GM12865 (cell line): ENCODE results near the gene NEDD4L.

Experiments used
- DNase-seq: peaks from one replicate; pipeline ENCODE4 v3.0.0; 2010; ENCODE audit warnings: low read depth
- H3K4me3 ChIP-seq: 2 replicates; pipeline ENCODE4 v1.5.1; 2011; ENCODE audit warnings: mild to moderate bottlenecking, low read depth, low read length, control low read depth
- CTCF ChIP-seq: IDR thresholded peaks from 2 replicates; pipeline ENCODE4 v1.5.1; 2011; ENCODE audit warnings: low read length, control low read depth, low read depth, inconsistent platforms; ENCODE audit not compliant: insufficient read depth; ENCODE audit errors: missing control alignments

NEDD4L gene

DNA sequence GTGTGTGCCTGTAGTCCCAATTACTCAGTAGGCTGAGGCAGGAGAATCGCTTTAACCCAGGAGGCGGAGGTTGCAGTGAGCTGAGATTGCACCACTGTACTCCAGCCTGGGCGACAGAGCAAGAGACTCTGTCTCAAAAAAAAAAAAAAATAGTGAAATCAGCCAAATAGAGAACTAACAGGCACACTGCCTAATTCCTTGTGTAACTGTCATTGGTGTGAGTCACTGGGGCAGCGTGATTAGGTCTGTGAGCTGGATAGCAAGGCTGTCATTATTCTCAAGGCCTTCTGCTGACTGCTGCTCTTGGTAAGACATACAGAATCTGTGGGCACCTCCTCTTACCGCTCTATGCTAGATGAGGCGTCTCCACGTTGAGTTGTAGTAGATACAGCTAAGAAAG is 270.3 kb downstream of the NEDD4L start:
- DNase-seq = no peak

GRCh38 chr18:58315041-58315440 is 271.0 kb downstream of the NEDD4L start:
- TF ChIP-seq CTCF = no peak
- no peak for DNase-seq

More for the DNA sequence above, 270.3 kb downstream of the NEDD4L start:
- H3K4me3 ChIP-seq = no peak overlapping the region
- no peak for TF ChIP-seq CTCF

DNA sequence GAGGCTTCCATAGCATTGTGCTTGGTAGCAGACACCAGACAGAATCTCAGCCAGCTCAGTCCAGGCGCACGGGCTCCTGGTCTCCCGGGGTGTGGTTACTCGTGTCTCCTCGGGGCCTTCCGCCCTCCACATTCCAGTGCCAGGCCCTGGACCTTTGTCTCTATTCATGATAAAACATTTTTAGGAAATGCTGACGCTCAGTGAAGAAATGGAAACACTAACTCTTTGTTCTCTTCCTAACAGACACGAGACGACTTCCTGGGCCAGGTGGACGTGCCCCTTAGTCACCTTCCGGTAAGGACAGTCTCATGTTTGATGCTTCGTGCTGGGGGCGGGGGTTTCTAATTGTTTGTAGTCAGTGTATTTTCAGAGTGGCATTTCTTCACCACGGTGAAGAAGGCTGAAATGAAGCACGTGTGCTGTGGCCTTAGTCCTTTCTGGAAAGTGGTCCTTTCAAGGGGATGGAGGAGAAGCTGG is 271.8 kb downstream of the NEDD4L start:
- no peak overlapping the region for H3K4me3 ChIP-seq
- TF ChIP-seq CTCF = no peak
- DNase-seq = no peak

More at GRCh38 chr18:58315041-58315440, 271.0 kb downstream of the NEDD4L start:
- H3K4me3 ChIP-seq = no peak overlapping the region

DNA sequence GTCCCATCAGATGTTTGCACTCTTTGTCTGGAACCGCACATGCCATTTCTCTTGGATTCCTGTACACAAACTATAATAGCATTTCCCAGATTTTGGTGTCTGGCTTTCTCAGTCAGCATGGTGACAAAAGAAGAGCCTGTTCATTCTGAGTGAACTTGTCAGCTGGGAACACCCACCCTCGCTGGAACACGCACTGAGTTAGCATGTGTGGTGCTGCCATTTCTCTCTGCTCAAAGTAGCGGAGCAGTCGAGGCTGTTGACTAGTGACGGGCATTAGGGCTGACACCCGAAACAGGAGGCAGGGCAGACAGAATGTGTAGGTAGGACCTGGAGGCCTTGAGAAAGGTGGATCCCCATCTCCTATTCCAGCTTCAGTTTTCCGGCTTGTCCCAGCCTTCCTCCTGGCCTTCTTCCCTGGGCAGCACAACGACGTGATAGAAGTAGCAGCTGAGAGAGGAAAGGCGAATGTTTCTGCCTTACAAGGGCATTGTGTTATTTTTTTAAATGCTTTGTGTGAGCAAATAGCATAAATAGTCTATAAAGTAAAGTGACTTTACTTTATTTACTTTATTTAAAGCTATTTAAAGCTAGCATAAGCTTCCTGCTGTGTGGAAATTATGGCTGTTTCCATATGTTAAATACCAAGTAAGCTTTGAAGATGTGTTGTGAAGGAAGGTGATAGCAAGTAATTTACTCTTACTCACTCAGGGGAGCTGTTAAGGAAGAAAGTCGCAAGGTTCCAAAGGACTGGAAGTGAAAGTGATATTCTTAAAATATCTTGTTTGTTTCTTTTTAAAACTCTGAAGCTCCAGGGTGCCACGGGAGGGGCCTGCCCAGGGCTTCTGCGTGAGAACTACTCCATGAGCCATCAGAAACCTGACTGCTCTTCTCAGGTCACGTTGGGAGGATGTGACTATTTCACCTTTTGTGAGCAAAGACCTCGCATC is 272.6 kb downstream of the NEDD4L start:
- no peak for TF ChIP-seq CTCF
- no peak overlapping the region for H3K4me3 ChIP-seq
- peak; percentile 35 for DNase-seq

GRCh38 chr18:58319719-58320118 is 275.7 kb downstream of the NEDD4L start:
- DNase-seq = no peak
- no peak for TF ChIP-seq CTCF
- H3K4me3 ChIP-seq = no peak overlapping the region

DNA sequence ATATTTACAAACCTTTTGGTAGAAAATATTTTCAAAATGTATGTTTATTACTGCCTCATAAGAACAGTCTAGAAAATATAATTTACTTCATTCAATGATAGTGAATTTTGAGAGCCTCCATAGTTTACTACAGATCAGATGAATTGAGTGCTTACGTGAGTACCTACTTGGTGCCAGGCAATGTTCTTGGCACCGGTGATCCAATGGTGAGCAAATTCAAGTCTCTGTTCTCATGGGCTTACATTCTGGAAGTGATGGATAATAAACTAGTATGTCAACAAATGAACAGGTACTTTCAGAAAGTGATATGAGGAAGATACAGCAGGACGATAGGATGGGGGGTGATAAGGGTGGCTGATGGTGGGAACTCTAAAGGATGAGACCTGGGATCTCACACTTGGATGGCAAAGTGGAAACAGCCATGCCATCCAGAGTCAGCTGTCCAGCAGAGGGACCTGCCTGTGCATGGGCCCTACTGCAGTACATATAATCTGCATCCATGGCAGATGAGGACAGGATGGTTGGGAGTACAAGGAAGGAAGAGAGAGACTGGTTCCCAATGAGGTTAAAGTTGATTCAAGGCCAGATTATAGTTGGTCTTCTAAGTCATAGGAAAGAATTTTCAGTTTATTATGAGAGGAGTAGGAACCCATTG is 277.0 kb downstream of the NEDD4L start:
- no peak overlapping the region for H3K4me3 ChIP-seq
- TF ChIP-seq CTCF = no peak
- DNase-seq = no peak
